Colonic mucosa (tissue), 4 donors: Measurements from ENCODE around the gene PCDHGA3. TPM values are rescaled to one million over a fixed set of nuclear protein-coding genes. Genes with fewer than 3 reads are reported as not detected.

Experiments used
- DNase-seq: peaks from one replicate; pipeline ENCODE4 v3.0.0-alpha.2; 2020
- H3K27ac ChIP-seq: fragments of 200-600 bp; one replicate; pipeline ENCODE4 v1.8.0; 2021
- H3K27me3 ChIP-seq: fragments of 200-600 bp; one replicate; pipeline ENCODE4 v1.8.0; 2021
- H3K36me3 ChIP-seq: fragments of 200-600 bp; one replicate; pipeline ENCODE4 v1.8.0; 2021
- H3K4me1 ChIP-seq: fragments of 200-600 bp; one replicate; pipeline ENCODE4 v1.8.0; 2021; ENCODE audit warnings: mild to moderate bottlenecking
- H3K4me3 ChIP-seq: fragments of 200-600 bp; one replicate; pipeline ENCODE4 v1.8.0; 2021
- H3K9ac ChIP-seq, 2 donors: one replicate each; pipeline ENCODE4 v1.7.0; 2013; ENCODE audit warnings: control low read depth in 2 of 2, low read depth in 2 of 2, low read length in 2 of 2
- H3K9me3 ChIP-seq: fragments of 200-600 bp; one replicate; pipeline ENCODE4 v1.8.0; 2021
- intact Hi-C: fragments of 100-400 bp; cut with DNase I; formaldehyde crosslinking; loops from one replicate; pipeline ENCODE4 v1.14.1; 2022
- total RNA-seq, 2 donors: library from RNA; stranded (reverse); fragmentation: NEBNext Ultra II Directional in 1 of 2; extraction: Animal tissue kit (Norgen Biotek cat#: 25700) in 1 of 2; gene quantifications; one replicate each; pipeline ENCODE4 v1.2.1, GENCODE V29; 2021
- TF ChIP-seq, protein P1 (sequence below): fragments of 200-600 bp; IDR thresholded peaks from one replicate; pipeline ENCODE4 v1.8.0; 2022; ENCODE audit warnings: antibody characterized with exemption, mild to moderate bottlenecking
- donor health status: healthy.
- donor health status: DM: no; HTN: no; CAD: no.
- donor health status: DM: no; HTN: no; CAD: no.

Gene PCDHGA3
- total RNA-seq, 2 donors from 2014 or later: 0.10 to 0.21 TPM

- no peaks in the 10 kb centered on the region for H3K9me3 ChIP-seq
- H3K4me1 ChIP-seq: no peaks in the 10 kb centered on the region
- H3K27me3 ChIP-seq: no peaks in the 10 kb centered on the region
- H3K4me3 ChIP-seq: no peak overlapping the region
- DNase-seq: no peak
- TF ChIP-seq, protein P1, sequence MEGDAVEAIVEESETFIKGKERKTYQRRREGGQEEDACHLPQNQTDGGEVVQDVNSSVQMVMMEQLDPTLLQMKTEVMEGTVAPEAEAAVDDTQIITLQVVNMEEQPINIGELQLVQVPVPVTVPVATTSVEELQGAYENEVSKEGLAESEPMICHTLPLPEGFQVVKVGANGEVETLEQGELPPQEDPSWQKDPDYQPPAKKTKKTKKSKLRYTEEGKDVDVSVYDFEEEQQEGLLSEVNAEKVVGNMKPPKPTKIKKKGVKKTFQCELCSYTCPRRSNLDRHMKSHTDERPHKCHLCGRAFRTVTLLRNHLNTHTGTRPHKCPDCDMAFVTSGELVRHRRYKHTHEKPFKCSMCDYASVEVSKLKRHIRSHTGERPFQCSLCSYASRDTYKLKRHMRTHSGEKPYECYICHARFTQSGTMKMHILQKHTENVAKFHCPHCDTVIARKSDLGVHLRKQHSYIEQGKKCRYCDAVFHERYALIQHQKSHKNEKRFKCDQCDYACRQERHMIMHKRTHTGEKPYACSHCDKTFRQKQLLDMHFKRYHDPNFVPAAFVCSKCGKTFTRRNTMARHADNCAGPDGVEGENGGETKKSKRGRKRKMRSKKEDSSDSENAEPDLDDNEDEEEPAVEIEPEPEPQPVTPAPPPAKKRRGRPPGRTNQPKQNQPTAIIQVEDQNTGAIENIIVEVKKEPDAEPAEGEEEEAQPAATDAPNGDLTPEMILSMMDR: no peak
- intact Hi-C loops: no loop called here
- no peak overlapping the region for H3K27ac ChIP-seq
- no peak overlapping the region for H3K9ac ChIP-seq
- H3K36me3 ChIP-seq: no peaks in the 10 kb centered on the region
Measured at GRCh38 chr5:141362719-141363118, 19.1 kb downstream of the PCDHGA3 start.

GRCh38 chr5:141363952-141364660, 20.5 kb downstream of the PCDHGA3 start, which contains the start of gene PCDHGA5:
TSS of gene PCDHGA5 (plus strand) at chr5:141364162. CDS start at chr5:141364331, 169 bp downstream.
- intact Hi-C loops: no loop called here
- no peak for DNase-seq
- Histone ChIP-seq H3K27ac (no peak within 1 kb of the TSS), H3K9ac (no peak within 1 kb of the TSS), H3K9me3 (no peaks in the 10 kb centered on the region), H3K27me3 (no peaks in the 10 kb centered on the region), H3K4me3 (no peak within 1 kb of the TSS), H3K4me1 (no peaks in the 10 kb centered on the region), H3K36me3 (no peaks in the 10 kb centered on the region)
- TF ChIP-seq, protein P1: no peak

DNA sequence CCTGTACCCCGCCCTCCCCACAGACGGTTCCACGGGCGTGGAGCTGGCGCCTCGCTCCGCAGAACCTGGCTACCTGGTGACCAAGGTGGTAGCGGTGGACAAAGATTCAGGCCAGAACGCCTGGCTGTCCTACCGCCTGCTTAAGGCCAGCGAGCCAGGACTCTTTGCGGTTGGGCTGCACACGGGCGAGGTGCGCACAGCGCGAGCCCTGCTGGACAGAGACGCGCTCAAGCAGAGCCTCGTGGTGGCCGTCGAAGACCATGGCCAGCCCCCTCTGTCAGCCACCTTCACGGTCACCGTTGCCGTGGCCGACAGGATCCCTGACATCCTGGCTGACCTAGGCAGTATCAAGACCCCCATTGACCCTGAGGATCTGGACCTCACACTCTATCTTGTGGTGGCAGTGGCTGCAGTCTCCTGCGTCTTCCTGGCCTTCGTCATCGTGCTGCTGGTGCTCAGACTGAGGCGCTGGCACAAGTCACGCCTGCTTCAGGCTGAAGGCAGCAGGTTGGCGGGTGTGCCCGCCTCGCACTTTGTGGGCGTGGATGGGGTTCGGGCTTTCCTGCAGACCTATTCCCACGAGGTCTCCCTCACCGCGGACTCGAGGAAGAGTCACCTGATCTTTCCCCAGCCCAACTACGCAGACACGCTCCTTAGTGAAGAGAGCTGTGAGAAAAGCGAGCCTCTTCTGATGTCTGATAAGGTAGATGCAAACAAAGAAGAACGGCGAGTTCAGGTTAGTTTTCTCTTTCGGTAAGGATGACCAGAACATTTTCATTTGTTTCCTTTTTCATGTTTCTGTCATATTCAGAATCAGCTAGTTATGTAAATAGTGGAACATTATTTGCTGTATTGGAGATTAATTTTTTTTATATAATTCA, 22.6 kb downstream of the PCDHGA3 start:
- H3K4me3 ChIP-seq: no peak overlapping the region

GRCh38 chr5:141369994-141370848, 26.6 kb downstream of the PCDHGA3 start, which contains the start of gene PCDHGB3:
TSS of gene PCDHGB3 (plus strand) at chr5:141370242. CDS start at chr5:141370395, 153 bp downstream.
- peaks cover 13% of the 10 kb centered on the region for H3K9me3 ChIP-seq
- intact Hi-C loops: no loop called here
- no peak for DNase-seq
- H3K36me3 ChIP-seq: no peaks in the 10 kb centered on the region
- no peak within 1 kb of the TSS for H3K9ac ChIP-seq
- no peaks in the 10 kb centered on the region for H3K27me3 ChIP-seq
- H3K4me3 ChIP-seq: no peak within 1 kb of the TSS
- no peak within 1 kb of the TSS for H3K27ac ChIP-seq
- no peaks in the 10 kb centered on the region for H3K4me1 ChIP-seq
- TF ChIP-seq, protein P1: no peak

More for the DNA sequence above, 22.6 kb downstream of the PCDHGA3 start:
- no peak overlapping the region for H3K27ac ChIP-seq
- no peak for DNase-seq
- no peaks in the 10 kb centered on the region for H3K4me1 ChIP-seq
- H3K9ac ChIP-seq: no peak overlapping the region
- H3K36me3 ChIP-seq: no peaks in the 10 kb centered on the region
- H3K27me3 ChIP-seq: no peaks in the 10 kb centered on the region
- no peaks in the 10 kb centered on the region for H3K9me3 ChIP-seq
- TF ChIP-seq, protein P1: no peak
- intact Hi-C loops: no loop called here
